ENCODE results near the gene POFUT2.

DNA sequence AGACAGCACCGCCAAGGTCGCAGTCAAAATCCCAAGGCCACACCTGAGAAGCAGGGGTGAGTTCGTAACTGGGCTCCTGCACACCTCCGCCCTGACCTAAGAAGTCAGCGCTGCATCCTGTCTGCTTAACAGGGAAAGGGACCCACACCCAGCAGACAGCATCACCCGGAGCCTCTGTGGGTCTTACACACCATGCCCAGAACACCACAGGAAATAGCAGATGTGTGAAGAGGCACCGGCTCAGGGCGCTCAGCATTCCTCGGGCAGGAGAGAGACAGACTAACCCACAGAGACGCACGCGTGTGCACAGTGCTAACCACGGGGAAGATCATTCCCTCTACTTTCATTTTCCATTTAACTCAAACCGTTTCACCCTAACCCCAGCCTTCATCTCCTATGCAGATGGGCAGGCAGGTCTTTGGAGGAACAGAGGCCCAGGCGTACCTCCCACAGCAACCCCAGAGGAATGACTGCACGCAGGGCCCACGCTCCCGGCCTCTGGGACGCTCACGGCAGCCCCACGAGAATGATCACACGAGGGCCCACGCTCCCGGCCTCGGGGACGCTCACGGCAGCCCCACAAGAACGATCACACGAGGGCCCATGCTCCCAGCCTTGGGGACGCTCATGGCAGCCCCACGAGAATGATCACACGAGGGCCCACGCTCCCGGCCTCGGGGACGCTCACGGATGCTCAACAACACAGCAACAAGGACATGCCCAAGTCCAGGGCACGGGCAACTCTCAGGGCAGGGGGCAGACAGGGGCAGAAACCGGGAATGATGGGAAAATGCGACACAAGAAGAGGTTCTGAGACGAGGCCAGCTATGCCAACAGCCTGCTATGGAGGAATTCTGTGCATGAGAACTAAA, 20.9 kb downstream of the POFUT2 start:
- TF ChIP-seq ZNF274 (IDR thresholded peaks at IDR 0.05; ENCODE audit: low read depth, low read length), result no peak
- no peak for TF ChIP-seq YY1 (IDR thresholded peaks at IDR 0.05; ENCODE audit: insufficient read depth, insufficient read length)
- TF ChIP-seq SUZ12 (IDR thresholded peaks at IDR 0.05; ENCODE audit: extremely low read depth, insufficient read depth, insufficient read length), result no peak
